Endothelial cell of umbilical vein (primary cell): Measurements from ENCODE around the gene SLFN5. TPM values are rescaled to one million over a fixed set of nuclear protein-coding genes. Genes with fewer than 3 reads are reported as not detected.

Experiments
- BruUV-seq: library from RNA; stranded (reverse); fragments of 400-500 nt; replicated peaks from 2 replicates; lab custom pipeline; 2021; lab: Mats Ljungman, UMichigan
- CTCF ChIA-PET: fragments of 300-600, 350-600 bp; sonication (Branson Sonifier 250); formaldehyde crosslinking; loops from one replicate; lab custom pipeline; 2021; ENCODE audit warnings: antibody characterized with exemption, inconsistent platforms; lab: Charles Lee
- POLR2A ChIA-PET: fragments of 300-600, 350-600 bp; sonication (Branson Sonifier 250); formaldehyde crosslinking; loops from one replicate; lab custom pipeline; 2021; ENCODE audit warnings: antibody characterized with exemption, inconsistent platforms; lab: Charles Lee
- DNase-seq: peaks from one replicate; pipeline ENCODE4 v3.0.0-alpha.2; 2011; ENCODE audit warnings: low read depth, low spot score
- FAIRE-seq: peaks from 2 replicates; lab custom pipeline; 2011; peaks lifted over from hg19 to GRCh38; lab: Jason Lieb, UNC
- H2AFZ ChIP-seq: 2 replicates; pipeline ENCODE4 v1.6.0; 2012; ENCODE audit warnings: low read depth, low read length, control low read depth, inconsistent platforms
- H3K27ac ChIP-seq: 2 replicates; pipeline ENCODE4 v1.5.1; 2011; ENCODE audit warnings: low read depth, mild to moderate bottlenecking, control low read depth, low read length, moderate library complexity; ENCODE audit not compliant: insufficient read depth
- H3K27me3 ChIP-seq, 2 experiments: 2 replicates each; pipeline versions ENCODE4 v1.6.0 to v1.6.1; 2011; ENCODE audit warnings: low read length in 2 of 2, mixed read lengths in 1 of 2; ENCODE audit not compliant: control insufficient read depth in 2 of 2, insufficient read depth in 2 of 2
- H3K36me3 ChIP-seq, 2 experiments: 2 replicates in 1 of 2; 3 replicates in 1 of 2; pipeline ENCODE4 v1.5.1; 2011; ENCODE audit warnings: low read length in 2 of 2, mild to moderate bottlenecking in 1 of 2, moderate library complexity in 1 of 2; ENCODE audit not compliant: control insufficient read depth in 2 of 2, insufficient read depth in 2 of 2; ENCODE audit errors: extremely low read depth in 1 of 2
- H3K4me1 ChIP-seq: 3 replicates; pipeline ENCODE4 v1.5.1; 2011; ENCODE audit warnings: mild to moderate bottlenecking, low read length; ENCODE audit not compliant: control insufficient read depth, insufficient read depth; ENCODE audit errors: extremely low read depth
- H3K4me2 ChIP-seq: 2 replicates; pipeline ENCODE4 v1.6.1; 2011; ENCODE audit warnings: low read length, control low read depth, mixed read lengths; ENCODE audit not compliant: insufficient read depth
- H3K4me3 ChIP-seq, 3 experiments: fragments of 200-600 bp in 1 of 3; sonication (generic), shearing (Covaris generic) in 1 of 3; replicated peaks in 1 of 3; 2 replicates each; pipeline ENCODE4 v1.5.1; 2011 to 2016; ENCODE audit warnings: control low read depth in 3 of 3, low read length in 3 of 3, mild to moderate bottlenecking in 2 of 3, inconsistent platforms in 1 of 3, low read depth in 1 of 3, moderate library complexity in 1 of 3; ENCODE audit not compliant: insufficient read depth in 1 of 3
- H3K79me2 ChIP-seq: 2 replicates; pipeline ENCODE4 v1.6.0; 2012; ENCODE audit warnings: low read length, inconsistent platforms; ENCODE audit not compliant: control insufficient read depth, insufficient read depth
- H3K9ac ChIP-seq: replicated peaks from 2 replicates; pipeline ENCODE3; 2011; ENCODE audit warnings: low read length, control low read depth; ENCODE audit not compliant: insufficient read depth; ENCODE audit errors: extremely low read depth
- H3K9me1 ChIP-seq: replicated peaks from 3 replicates; pipeline ENCODE4 v1.6.0; 2011; ENCODE audit warnings: mild to moderate bottlenecking, low read length; ENCODE audit not compliant: control insufficient read depth, insufficient read depth; ENCODE audit errors: extremely low read depth
- H3K9me3 ChIP-seq: replicated peaks from 2 replicates; pipeline ENCODE4 v1.5.1; 2012; ENCODE audit warnings: low read length, inconsistent platforms; ENCODE audit not compliant: control insufficient read depth, insufficient read depth
- H4K20me1 ChIP-seq: replicated peaks from 2 replicates; pipeline ENCODE3; 2011; ENCODE audit warnings: mild to moderate bottlenecking, low read length; ENCODE audit not compliant: control insufficient read depth, insufficient read depth; ENCODE audit errors: extremely low read depth
- CTCF ChIP-seq, 2 donors: IDR thresholded peaks; 1 replicate in 1 of 2; 2 replicates in 1 of 2; pipeline ENCODE4 v1.5.1; 2011; ENCODE audit warnings: low read length in 2 of 2, mild to moderate bottlenecking in 2 of 2, moderate library complexity in 2 of 2, control low read depth in 1 of 2, inconsistent platforms in 1 of 2, low read depth in 1 of 2; ENCODE audit not compliant: insufficient read depth in 1 of 2; ENCODE audit errors: extremely low read depth in 1 of 2
- MYC ChIP-seq: IDR thresholded peaks from one replicate; pipeline ENCODE4 v1.6.1; 2011; ENCODE audit warnings: mild to moderate bottlenecking, low read depth, low read length
- POLR2AphosphoS5 ChIP-seq: IDR thresholded peaks from 2 replicates; pipeline ENCODE4 v1.6.1; 2012; ENCODE audit warnings: low read depth, mild to moderate bottlenecking, control low read depth, low read length, moderate library complexity; ENCODE audit not compliant: insufficient read depth
- dilution Hi-C: fragments of 300-500 bp; cut with MboI; formaldehyde crosslinking; loops from one replicate; pipeline ENCODE4 v1.15.0; 2019; ENCODE audit warnings: low sequenced_read_pairs; ENCODE audit not compliant: extremely low pct_ligation_motif_present
- intact Hi-C: fragments of 100-400 bp; cut with micrococcal nuclease; formaldehyde crosslinking; loops from one replicate; pipeline ENCODE4 v1.10.0; 2022
- polyA plus RNA-seq, 4 experiments: library from polyadenylated mRNA; depleted of rRNA in 3 of 4; stranded (reverse) in 3 of 4; unstranded in 1 of 4; fragments of >200 nt; gene quantifications; 2 replicates each; pipeline versions ENCODE4 v1.2.1 to v1.2.3, GENCODE V29; 2011 to 2012; ENCODE audit warnings: missing spikeins in 1 of 4
- total RNA-seq: library from RNA; stranded (reverse); gene quantifications from 2 replicates; pipeline ENCODE4 v1.2.3, GENCODE V29; 2021

The SLFN5 gene
- total and polyA plus RNA-seq, 2 donors (not counting 3 experiments of a cell fraction or from before 2014, with no cell fraction given) = 4.5 to 24.2 TPM

- FAIRE-seq = no peak
Observed at GRCh38 chr17:35242158-35242804, 591 bp upstream of the SLFN5 start.

More at GRCh38 chr17:35242158-35242804, 591 bp upstream of the SLFN5 start:
- Histone ChIP-seq H3K4me1 (peaks cover 27% of the 10 kb centered on the region), H3K79me2 (peaks cover 2% of the 10 kb centered on the region), H3K27ac (peak overlapping the region; percentile 82), H3K4me2 (peak overlapping the region; percentile 71), H3K36me3 (no peaks in the 10 kb centered on the region), H3K9me1 (no peaks in the 10 kb centered on the region), H4K20me1 (no peaks in the 10 kb centered on the region), H3K4me3 (peak overlapping the region; percentile 52 to 68 (median 58)), H3K9ac (peak overlapping the region; percentile 91), H3K27me3 (peaks cover 0 to 11% of the 10 kb centered on the region in 2 experiments), H3K9me3 (no peaks in the 10 kb centered on the region), H2AFZ (peak overlapping the region; percentile 69)
- peak; percentile 56 for DNase-seq
- ChIA-PET POLR2A (interaction anchor here (0.7 to 3.4 kb wide), 4 partner anchors 11 to 206 kb away, joined by 3 to 37 read pairs (median 7); partner anchors contain the start of gene SLFN13), CTCF (interaction anchor here (1.4 to 2.0 kb wide), 3 partner anchors 10 to 72 kb away, joined by 4 to 6 read pairs (median 6); no protein-coding TSS in a partner anchor)
- dilution Hi-C loops = no loop called here
- TF ChIP-seq MYC = no peak
- TF ChIP-seq CTCF (IDR thresholded peaks at IDR 0.05; ENCODE audit: extremely low read depth in 1 of 2, insufficient read depth in 1 of 2, low read depth in 1 of 2, low read length in 2 of 2) = peak; percentile 12 to 27
- TF ChIP-seq POLR2AphosphoS5 = no peak
- TSS peak; percentile 30 for BruUV-seq
- intact Hi-C loops = loop anchor here (2.0 to 10.0 kb wide), 10 partner anchors 51 to 987 kb away; partner anchors contain the start of genes AP2B1, CCL2, CCT6B and LIG3
